Type B pancreatic cell (in vitro differentiated cells): ENCODE results near the gene CYBA. TPM values are rescaled to one million over a fixed set of nuclear protein-coding genes. Genes with fewer than 3 reads are reported as not detected.
"Not testable (repeated sequence)": the region's sequence is repeated elsewhere in the genome, so short reads cannot be mapped to it uniquely, and the experiment has no call there.

Experiments
- DNase-seq: peaks from one replicate; pipeline ENCODE4 v3.0.0; 2021; ENCODE audit warnings: mixed read lengths; ENCODE audit not compliant: unreplicated experiment; ENCODE audit errors: extremely low spot score
- H3K27ac Mint-ChIP-seq: 2 replicates; pipeline ENCODE4 v1.8.0; 2021; ENCODE audit warnings: mild to moderate bottlenecking, mixed read lengths
- H3K27me3 Mint-ChIP-seq: 2 replicates; pipeline ENCODE4 v1.8.0; 2021; ENCODE audit warnings: mixed read lengths
- H3K36me3 Mint-ChIP-seq: 2 replicates; pipeline ENCODE4 v1.8.0; 2021; ENCODE audit warnings: mixed read lengths
- H3K4me1 Mint-ChIP-seq: one replicate; pipeline ENCODE4 v1.8.0; 2021; ENCODE audit warnings: mixed read lengths; ENCODE audit not compliant: unreplicated experiment
- H3K4me3 Mint-ChIP-seq: 2 replicates; pipeline ENCODE4 v1.8.0; 2021; ENCODE audit warnings: mild to moderate bottlenecking, mixed read lengths
- H3K9me3 Mint-ChIP-seq: 2 replicates; pipeline ENCODE4 v1.8.0; 2021; ENCODE audit warnings: mixed read lengths
- total RNA-seq: library from RNA; stranded (reverse); gene quantifications from 2 replicates; pipeline ENCODE4 v1.2.1, GENCODE V29; 2021; ENCODE audit warnings: low replicate concordance
- TF ChIP-seq, protein P1 (sequence below): fragments of 200-600 bp; sonication (generic); conservative IDR thresholded peaks from 2 replicates; pipeline ENCODE4 v1.5.0; 2021; ENCODE audit warnings: antibody characterized with exemption, mild to moderate bottlenecking

CYBA gene
- total RNA-seq, 1 donor from 2014 or later = 120 TPM

GRCh38 chr16:88672776-88673175 is 21.9 kb upstream of the CYBA start:
- H3K4me3 Mint-ChIP-seq = no peak overlapping the region
- H3K36me3 Mint-ChIP-seq = peaks cover 3% of the 10 kb centered on the region
- H3K4me1 Mint-ChIP-seq = no peaks in the 10 kb centered on the region
- no peak for DNase-seq
- no peaks in the 10 kb centered on the region for H3K27me3 Mint-ChIP-seq
- H3K9me3 Mint-ChIP-seq = no peaks in the 10 kb centered on the region
- TF ChIP-seq, protein P1, sequence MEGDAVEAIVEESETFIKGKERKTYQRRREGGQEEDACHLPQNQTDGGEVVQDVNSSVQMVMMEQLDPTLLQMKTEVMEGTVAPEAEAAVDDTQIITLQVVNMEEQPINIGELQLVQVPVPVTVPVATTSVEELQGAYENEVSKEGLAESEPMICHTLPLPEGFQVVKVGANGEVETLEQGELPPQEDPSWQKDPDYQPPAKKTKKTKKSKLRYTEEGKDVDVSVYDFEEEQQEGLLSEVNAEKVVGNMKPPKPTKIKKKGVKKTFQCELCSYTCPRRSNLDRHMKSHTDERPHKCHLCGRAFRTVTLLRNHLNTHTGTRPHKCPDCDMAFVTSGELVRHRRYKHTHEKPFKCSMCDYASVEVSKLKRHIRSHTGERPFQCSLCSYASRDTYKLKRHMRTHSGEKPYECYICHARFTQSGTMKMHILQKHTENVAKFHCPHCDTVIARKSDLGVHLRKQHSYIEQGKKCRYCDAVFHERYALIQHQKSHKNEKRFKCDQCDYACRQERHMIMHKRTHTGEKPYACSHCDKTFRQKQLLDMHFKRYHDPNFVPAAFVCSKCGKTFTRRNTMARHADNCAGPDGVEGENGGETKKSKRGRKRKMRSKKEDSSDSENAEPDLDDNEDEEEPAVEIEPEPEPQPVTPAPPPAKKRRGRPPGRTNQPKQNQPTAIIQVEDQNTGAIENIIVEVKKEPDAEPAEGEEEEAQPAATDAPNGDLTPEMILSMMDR = peak; percentile 59
- H3K27ac Mint-ChIP-seq = no peak overlapping the region

DNA sequence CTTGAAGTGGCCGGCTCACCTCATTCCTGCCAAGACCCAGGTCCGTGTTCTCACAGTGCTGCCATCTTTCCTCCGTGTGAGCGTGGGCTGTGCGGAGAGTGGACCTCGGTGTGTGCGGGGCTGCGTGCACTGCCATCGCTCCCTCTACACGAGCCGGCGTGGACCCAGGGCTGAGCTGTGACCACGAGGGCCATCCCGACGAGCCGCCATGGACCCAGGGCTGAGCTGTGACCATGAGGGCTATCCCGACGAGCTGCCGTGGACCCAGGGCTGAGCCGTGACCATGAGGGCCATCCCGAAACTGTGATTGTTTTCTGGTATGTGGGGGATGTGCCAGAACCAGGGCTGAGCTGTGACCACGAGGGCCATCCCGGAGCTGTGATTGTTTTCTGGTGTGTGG is 21.0 kb upstream of the CYBA start:
- no peak for DNase-seq
- H3K4me3 Mint-ChIP-seq = no peak overlapping the region
- TF ChIP-seq, protein P1 = no peak
- H3K9me3 Mint-ChIP-seq = no peaks in the 10 kb centered on the region
- H3K36me3 Mint-ChIP-seq = peaks cover 3% of the 10 kb centered on the region
- peaks cover 7% of the 10 kb centered on the region for H3K4me1 Mint-ChIP-seq
- H3K27ac Mint-ChIP-seq = no peak overlapping the region
- no peaks in the 10 kb centered on the region for H3K27me3 Mint-ChIP-seq

DNA sequence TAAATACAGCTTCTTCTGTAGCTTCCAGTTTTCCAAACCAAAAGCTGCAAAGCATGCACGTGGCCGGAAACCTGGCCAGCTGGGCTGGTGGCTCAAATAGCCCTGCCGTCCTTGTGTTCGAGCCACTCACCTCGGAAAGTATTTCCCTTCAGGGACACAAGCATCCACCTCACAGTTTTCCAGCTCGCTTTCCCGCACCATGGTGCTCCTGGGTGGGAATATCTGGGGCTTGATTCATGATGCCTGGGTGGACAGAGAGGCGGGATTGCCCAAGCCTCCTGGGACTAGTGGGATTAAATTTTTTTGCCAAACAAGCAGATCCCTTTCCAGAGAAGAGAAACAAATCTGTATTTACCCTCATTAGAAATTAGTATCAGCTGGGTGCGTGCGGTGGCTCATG is 19.1 kb upstream of the CYBA start:
- Mint-ChIP-seq H3K27me3 (no peaks in the 10 kb centered on the region), H3K27ac (no peak overlapping the region), H3K9me3 (no peaks in the 10 kb centered on the region), H3K4me3 (no peak overlapping the region), H3K4me1 (peaks cover 7% of the 10 kb centered on the region), H3K36me3 (peaks cover 3% of the 10 kb centered on the region)
- TF ChIP-seq, protein P1 = no peak
- no peak for DNase-seq

GRCh38 chr16:88669493-88669892 is 18.6 kb upstream of the CYBA start:
- H3K4me3 Mint-ChIP-seq, H3K27me3 Mint-ChIP-seq, DNase-seq, H3K27ac Mint-ChIP-seq, H3K9me3 Mint-ChIP-seq, H3K4me1 Mint-ChIP-seq, H3K36me3 Mint-ChIP-seq: not testable (repeated sequence)

- no peak for DNase-seq
- Mint-ChIP-seq H3K36me3 (peaks cover 3% of the 10 kb centered on the region), H3K4me1 (peaks cover 7% of the 10 kb centered on the region), H3K27ac (no peak overlapping the region), H3K4me3 (no peak overlapping the region), H3K9me3 (no peaks in the 10 kb centered on the region), H3K27me3 (no peaks in the 10 kb centered on the region)
- TF ChIP-seq, protein P1 = no peak
Measured at GRCh38 chr16:88667461-88667860, 16.6 kb upstream of the CYBA start.

DNA sequence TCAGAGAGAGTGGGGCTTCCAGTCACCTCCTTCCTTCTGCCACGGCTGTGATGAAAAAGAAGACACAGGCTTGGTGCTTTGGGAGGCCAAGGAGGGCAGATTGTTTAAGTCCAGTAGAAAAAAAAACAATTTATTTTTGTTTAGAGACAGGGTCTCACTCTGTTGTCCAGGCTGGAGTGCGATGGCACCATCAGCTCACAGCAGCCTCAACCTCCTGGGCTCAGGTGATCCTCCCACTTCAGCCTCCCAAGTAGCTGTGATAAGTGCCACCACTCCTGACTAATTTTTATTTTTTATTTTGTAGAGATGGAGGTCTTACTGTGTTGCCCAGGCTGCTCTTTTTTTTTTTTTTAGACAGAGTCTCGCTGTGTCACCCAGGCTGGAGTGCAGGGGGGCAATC is 14.7 kb upstream of the CYBA start:
- Mint-ChIP-seq H3K27me3 (no peaks in the 10 kb centered on the region), H3K36me3 (peaks cover 3% of the 10 kb centered on the region), H3K4me1 (peaks cover 7% of the 10 kb centered on the region), H3K27ac (no peak overlapping the region), H3K4me3 (no peak overlapping the region), H3K9me3 (no peaks in the 10 kb centered on the region)
- TF ChIP-seq, protein P1 = no peak
- DNase-seq = no peak
